ENCODE results near the gene CDH20.

CDH20 gene

DNA sequence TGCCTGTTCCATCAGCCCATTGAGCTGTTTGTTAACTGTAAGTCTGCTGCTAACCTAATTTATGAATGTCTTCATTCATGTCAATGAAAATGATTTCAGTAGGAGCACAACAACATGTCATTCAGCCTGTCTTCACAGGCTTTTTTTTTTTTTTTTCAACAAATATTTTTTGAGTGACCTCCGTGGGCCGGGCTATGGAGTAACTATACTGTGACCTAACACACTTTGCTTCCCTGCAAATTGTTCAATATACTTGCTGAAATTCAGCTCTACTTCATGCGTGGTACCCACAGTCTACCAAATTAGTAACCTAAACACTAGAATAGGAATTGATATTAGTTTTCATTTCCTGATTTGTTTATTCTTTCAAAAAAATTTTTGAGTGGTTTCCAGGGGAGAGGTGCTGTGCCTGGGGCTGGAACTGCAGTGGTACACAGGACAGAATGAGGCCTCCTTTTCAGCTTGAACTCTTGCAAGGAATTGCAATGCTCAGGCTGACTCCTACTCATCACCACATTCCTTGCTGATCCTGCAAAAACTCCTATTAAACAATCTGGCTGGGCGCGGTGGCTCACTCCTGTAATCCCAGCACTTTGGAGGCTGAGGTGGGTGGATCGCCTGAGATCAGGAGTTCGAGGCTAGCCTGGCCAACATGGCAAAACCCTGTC, 87.1 kb downstream of the CDH20 start:
- FAIRE-seq: no peak

DNA sequence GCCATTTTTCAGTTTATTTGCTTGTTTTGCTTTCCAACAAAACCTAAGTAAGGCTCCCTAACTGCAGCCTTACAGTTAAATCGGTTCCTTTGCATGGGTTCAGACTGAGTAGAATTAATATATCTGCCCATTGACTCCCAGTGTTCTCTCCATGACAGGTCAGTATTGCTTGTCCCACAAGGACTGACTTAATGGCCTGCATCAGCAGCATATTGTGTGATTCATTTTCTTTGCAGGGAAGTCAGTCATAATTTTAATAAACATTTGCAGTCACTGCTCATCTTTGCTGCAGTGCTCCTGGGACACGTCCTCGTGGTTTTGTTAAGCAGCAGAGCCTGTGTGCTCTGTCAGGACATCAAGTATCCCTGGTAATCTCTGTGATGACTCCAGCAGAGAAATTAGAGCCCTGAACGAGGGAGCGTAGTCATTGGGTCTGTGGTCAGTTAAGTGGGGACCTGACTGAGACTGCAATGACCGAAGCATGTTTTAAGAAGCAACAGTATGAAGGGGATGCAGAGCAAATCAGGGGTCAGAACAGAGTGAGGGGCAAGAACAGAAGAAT, 93.3 kb downstream of the CDH20 start:
- DNase-seq (ENCODE audit: low spot score): no peak
- no peak for FAIRE-seq

More for the DNA sequence above, 87.1 kb downstream of the CDH20 start:
- no peak for DNase-seq (ENCODE audit: low spot score)

DNA sequence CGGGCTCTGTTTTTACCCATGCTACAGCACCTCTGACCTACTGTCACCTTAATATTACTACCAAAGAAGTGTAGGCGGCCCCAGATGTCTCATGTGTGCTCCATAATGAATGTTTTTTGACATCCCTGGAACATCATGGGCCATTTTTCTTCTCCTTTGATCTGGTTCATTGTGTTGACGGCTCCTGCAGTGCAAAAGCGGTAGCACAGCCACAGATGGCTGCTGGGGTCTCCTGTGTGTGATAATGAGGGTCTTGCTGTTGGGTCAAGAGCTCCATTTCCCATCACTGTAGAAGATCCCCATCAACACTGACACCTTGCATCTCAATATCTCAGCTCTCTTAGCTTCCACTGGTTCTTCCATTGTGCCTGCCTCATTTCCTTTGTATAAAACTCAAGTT, 95.0 kb downstream of the CDH20 start:
- DNase-seq (ENCODE audit: low spot score): no peak
- no peak for FAIRE-seq

- DNase-seq (ENCODE audit: low spot score): no peak
- no peak for FAIRE-seq
Observed at GRCh38 chr18:61432590-61432989, 99.4 kb downstream of the CDH20 start.

GRCh38 chr18:61435064-61435652, 101.9 kb downstream of the CDH20 start:
- peak; percentile 36 for DNase-seq (ENCODE audit: low spot score)
- FAIRE-seq: no peak

- no peak for FAIRE-seq
- no peak for DNase-seq (ENCODE audit: low spot score)
Observed at GRCh38 chr18:61443081-61443725, 110.0 kb downstream of the CDH20 start.

- FAIRE-seq: no peak
- DNase-seq (ENCODE audit: low spot score): no peak
Observed at GRCh38 chr18:61448316-61448715, 115.1 kb downstream of the CDH20 start.

- FAIRE-seq (no peak), DNase-seq (ENCODE audit: low spot score) (no peak)
Observed at GRCh38 chr18:61459896-61460648, 126.8 kb downstream of the CDH20 start.

- FAIRE-seq (no peak), DNase-seq (ENCODE audit: low spot score) (no peak)
Observed at GRCh38 chr18:61464551-61465142, 131.4 kb downstream of the CDH20 start.

DNA sequence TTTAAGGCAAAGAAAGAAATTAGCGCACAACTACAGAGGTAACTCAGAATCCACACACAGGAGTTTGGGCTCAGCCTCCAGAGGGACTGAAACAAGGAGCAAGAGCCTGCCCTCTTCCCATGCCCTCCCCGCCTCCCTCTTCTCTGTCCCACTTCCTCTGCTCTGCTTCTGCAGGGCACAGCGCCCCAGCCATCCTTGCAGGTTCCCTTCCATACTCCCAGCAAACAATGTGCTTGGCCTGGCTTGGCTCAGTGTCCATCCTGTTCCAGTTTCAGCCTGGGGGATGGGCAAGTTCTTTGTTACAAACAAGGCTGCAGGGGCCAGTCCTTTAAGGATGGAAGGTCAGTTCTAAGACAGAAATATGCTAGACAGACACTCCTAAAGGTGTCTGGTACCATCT, 133.5 kb downstream of the CDH20 start:
- FAIRE-seq: no peak

DNA sequence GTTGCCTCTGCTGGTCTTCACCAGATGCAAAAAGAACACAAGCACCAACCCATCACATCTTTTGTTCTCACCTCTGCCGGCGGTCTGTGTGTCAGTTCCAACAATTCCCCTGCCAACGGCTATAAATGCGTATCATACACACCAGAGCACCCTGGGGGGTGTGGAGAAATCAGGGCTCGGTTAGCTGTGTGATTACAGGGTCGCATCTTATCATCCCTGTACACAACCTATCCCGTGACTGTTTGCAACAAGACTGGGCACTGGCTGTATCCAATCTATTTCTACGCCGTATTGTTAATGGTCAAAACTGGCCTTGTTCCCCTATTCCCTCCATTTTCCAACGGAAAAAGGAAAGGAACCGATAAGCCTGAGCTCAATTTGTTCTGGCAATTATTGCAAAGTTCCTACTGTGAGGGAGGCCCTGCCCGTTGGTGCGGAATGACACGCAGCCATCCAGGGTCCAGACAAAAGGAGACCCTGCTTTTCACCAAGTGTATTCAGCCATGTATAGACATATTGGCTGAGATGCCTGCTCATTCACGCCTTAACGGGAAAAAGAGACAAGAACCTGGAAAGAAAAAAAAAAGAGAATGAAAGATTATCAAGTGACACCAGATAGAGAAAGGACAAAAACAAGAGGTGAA, 136.9 kb downstream of the CDH20 start:
- DNase-seq (ENCODE audit: low spot score): no peak
- FAIRE-seq: no peak

More for the DNA sequence above, 133.5 kb downstream of the CDH20 start:
- DNase-seq (ENCODE audit: low spot score): no peak

- no peak for FAIRE-seq
- DNase-seq (ENCODE audit: low spot score): no peak
Observed at GRCh38 chr18:61471541-61471940, 138.3 kb downstream of the CDH20 start.

DNA sequence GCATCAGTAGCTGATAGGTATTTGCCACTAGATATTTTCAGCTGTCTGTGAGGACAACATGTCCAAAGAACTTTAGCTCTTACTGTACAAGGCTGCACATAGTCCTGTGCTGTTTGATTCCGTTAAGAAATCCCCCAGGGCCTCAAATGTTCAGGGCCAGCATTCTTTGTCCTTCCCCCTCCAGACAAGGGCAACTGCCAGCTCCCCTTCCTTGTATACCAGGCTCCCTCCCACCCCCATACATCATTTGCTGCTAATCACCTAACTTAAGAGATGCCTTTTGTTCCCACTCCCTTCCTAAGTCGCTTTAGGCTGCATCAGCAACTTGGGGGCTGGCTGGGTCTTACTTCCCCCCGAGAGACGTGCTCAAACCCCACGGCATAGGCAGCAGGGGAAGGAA, 138.7 kb downstream of the CDH20 start:
- DNase-seq (ENCODE audit: low spot score) (no peak), FAIRE-seq (no peak)

DNA sequence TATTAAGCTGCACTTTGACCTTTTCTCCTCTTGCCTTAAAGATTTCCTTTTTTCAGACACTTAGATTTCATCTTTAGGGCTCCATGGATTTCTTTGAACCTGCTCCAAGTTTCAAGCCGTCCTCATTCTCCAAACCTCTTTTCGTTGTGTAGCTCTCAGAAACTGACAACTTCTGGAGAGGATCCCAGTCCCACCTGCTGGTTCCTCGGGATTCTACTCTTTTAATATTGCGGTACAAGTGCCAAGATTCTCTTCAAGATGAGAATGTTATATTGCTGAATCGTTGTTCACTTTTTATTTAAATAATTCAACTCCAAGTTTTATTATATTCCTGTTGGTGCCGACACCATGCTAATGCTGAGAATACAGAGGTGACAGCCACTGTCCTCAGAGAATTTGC, 141.1 kb downstream of the CDH20 start:
- no peak for DNase-seq (ENCODE audit: low spot score)
- FAIRE-seq: no peak

- DNase-seq (ENCODE audit: low spot score): no peak
- no peak for FAIRE-seq
Observed at GRCh38 chr18:61474918-61475317, 141.7 kb downstream of the CDH20 start.

DNA sequence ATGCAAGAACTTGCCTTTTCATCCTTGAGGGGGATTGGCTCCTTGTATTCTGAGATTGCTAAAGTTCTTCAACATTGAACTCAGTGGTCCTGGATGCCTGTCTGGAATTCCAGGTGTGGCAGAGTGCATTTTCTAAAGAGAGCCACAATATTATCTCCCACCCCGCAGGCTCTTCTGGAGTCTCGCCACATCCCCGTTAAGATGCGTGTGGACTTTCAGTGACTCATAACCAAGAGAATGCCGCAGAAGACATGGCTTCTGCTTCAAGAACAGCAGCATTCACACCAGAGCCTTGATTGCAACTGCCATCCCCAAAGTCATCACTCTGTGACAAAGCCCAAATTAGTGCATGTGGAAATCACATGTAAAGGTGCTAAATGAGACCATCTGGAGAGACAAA, 142.7 kb downstream of the CDH20 start:
- DNase-seq (ENCODE audit: low spot score): no peak

GRCh38 chr18:61489334-61489733, 156.1 kb downstream of the CDH20 start:
- no peak for DNase-seq (ENCODE audit: low spot score)
- FAIRE-seq: no peak

More for the DNA sequence above, 142.7 kb downstream of the CDH20 start:
- FAIRE-seq: no peak

GRCh38 chr18:61496374-61496773, 163.1 kb downstream of the CDH20 start:
- no peak for FAIRE-seq
- DNase-seq (ENCODE audit: low spot score): no peak

GRCh38 chr18:61497422-61497821, 164.2 kb downstream of the CDH20 start:
- DNase-seq (ENCODE audit: low spot score): no peak
- FAIRE-seq: no peak

GRCh38 chr18:61502472-61502871, 169.2 kb downstream of the CDH20 start:
- FAIRE-seq: no peak

DNA sequence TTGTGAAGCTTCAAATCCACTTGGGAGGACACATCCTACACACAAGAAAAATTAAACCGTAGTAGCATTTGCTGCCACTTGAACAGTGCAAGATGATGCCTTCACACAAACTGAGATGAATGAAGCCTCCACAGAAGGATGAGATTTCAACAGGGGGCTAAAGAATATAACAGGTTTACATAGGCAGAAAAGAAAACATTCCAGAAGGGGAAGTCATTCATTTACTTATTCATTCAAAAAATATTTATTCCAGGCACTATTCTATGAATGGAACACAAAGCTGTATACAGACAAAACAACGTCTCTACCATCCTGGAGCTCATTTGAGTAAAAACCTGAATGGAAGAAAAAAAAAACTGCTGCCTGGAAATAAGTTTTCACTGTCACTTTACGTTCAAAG, 170.5 kb downstream of the CDH20 start:
- DNase-seq (ENCODE audit: low spot score) (no peak), FAIRE-seq (no peak)

More at GRCh38 chr18:61502472-61502871, 169.2 kb downstream of the CDH20 start:
- DNase-seq (ENCODE audit: low spot score): peak; percentile 40

Measured in urothelium cell line (cell line).